Endothelial cell of hepatic sinusoid (primary cell): ENCODE data around the gene MYO3B.

Source experiments
- in situ Hi-C: cut with HindIII; loops from 2 replicates; pipeline ENCODE4 v1.10.0; 2017; ENCODE audit warnings: low sequenced_read_pairs

The MYO3B gene

DNA sequence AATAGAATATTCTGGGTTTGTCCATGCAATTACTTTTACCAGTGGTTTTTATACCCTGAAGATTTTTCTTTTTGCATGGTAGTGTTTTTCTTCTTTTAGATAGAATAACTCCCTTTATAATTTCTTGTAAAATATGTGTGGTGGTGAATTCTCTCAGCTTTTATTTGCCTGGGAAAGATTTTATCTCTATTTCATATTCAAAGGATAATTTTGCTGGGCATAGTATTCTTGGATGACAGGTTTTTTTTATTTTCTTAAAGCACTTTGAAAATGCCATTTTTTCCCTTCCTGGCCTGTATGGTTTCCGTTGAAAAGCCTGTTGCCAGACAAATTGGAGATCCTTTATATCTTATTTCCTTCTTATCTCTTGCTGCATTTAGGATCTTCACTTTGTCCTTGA, 113.5 kb downstream of the MYO3B start:
- in situ Hi-C loops, result no loop called here

DNA sequence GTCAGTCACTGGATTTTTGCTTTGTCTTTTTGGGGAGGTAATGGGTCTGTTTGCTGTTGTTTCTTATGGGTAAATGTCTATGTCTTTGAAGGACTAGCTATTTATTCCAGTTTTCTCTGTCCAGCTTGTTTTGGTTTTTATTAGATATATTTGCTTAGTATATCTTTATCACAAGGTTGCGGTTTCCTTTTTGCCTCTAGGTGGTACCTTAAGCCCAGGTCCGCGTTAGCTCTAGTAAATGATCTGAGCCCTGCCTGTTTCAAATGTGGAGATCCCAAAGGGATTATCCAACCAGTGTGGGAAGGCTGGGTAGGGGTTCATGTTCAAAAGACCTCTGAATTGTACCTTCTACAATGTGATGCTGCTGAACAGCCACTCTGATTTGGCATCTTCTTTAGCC, 114.5 kb downstream of the MYO3B start:
- in situ Hi-C loops, result no loop called here

GRCh38 chr2:170297496-170297895, 119.5 kb downstream of the MYO3B start:
- in situ Hi-C loops, result loop anchor here (5.0 kb wide), 1 partner anchor 45 kb away; no protein-coding TSS in a partner anchor

DNA sequence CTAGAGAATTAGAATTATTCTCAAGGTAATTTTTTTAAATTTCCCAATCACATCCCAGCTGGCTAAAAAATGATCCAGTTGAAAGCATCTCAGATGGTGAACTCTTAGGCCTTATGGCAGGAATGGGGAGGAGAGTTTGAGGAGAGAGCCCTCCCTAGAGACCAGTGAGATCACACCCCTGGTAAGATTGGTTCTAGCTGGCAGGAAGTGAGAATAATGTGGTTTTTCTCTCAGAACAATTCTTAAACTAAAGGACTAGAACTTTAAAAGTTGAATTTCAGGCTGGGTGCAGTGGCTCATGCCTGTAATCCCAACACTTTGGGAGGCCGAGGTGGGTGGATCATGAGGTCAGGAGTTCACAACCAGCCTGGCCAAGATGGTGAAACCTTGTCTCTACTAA, 120.2 kb downstream of the MYO3B start:
- in situ Hi-C loops, result loop anchor here (5.0 kb wide), 1 partner anchor 46 kb away; no protein-coding TSS in a partner anchor

DNA sequence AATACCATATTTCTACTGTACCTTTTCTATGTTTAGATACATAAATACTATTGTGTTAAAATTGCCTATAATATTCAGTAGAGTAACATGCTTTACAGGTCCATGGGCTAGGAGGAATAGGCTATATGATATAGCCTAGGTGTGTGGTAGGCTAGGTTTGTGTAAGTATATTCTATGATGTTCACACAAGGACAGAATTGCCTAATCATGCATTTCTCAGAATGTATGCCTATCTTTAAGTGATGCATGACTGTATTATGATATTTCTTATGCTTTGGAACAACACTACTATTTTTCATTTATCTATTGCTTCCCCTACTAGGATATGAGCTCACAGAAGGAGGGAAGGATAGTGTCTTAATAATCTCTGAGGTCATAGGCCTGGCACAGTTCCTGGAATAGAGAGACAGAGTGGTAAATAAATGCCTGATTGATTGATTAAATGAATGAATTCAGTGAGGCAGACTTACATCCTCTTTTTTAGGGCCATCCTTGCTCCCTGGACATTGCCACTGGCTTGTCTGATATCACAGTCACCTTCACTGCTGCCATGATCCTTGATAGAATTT, 121.0 kb downstream of the MYO3B start:
- in situ Hi-C loops, result loop anchor here (5.0 kb wide), 1 partner anchor 47 kb away; no protein-coding TSS in a partner anchor

DNA sequence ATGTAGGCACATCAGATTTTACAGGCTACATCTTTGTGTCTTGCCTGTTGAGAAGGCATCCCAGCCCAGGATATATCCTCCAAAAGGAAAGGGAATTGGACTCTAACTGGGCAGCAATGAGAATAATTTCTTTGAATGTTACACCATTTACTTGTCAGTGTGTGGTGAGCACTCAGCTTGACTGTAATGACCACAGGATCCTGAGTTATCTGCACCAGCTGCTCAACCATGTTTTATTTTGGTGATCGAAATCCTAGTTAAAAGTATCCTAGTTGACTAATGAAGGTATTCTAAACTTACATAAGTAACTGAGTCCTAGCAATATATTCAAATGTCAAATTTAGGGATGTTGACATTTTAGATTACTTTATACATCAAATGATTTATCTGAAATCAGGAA, 123.0 kb downstream of the MYO3B start:
- in situ Hi-C loops, result no loop called here

DNA sequence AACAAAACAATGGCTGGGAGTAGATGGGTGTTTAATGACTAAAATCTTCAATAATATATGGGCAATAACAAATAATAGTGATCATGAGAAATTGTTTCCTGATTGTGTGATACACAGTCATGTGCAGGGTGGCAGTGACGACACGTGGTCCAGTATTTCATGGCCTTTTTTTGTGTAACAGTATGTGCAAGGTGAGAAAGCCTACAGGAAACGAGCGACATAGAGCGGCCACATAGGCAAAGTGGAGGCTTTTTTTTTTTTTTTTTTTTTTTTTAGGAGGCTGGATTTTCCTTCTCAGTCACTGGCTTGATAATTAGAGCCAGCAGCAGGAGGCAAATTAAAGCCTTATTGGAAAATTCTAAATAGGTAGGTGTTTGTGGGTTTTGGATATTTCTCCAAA, 123.7 kb downstream of the MYO3B start:
- in situ Hi-C loops, result no loop called here

GRCh38 chr2:170305711-170306110, 127.8 kb downstream of the MYO3B start:
- in situ Hi-C loops, result no loop called here

DNA sequence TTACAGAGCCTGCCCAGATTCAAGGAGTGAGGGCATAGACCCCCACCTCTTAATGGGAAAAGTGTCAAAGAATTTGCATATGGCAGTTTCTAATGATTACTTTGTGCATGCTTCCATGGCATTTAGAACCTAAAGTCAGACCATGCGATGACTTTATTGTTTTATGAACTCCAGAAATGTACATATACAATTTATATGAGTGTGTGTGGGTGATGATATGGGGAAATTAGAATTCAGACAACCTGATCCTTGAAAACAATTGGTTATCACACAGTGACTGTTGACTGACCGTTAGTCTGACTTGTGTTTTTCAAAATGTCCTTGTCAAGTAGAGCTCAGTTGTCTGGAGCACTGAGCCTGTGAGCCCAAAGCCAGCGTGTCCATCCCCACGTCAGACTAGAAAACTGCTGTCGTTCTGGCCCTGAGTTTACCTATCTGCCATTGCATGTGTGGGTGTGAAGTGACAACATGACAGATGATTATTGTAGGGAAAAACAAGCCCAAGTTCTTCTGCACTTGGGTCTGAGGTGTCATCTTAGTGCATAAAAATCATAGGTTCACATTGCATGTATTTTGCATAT, 128.4 kb downstream of the MYO3B start:
- in situ Hi-C loops, result no loop called here

GRCh38 chr2:170307052-170307451, 129.1 kb downstream of the MYO3B start:
- in situ Hi-C loops, result no loop called here

GRCh38 chr2:170307555-170308351, 129.8 kb downstream of the MYO3B start:
- in situ Hi-C loops, result no loop called here

DNA sequence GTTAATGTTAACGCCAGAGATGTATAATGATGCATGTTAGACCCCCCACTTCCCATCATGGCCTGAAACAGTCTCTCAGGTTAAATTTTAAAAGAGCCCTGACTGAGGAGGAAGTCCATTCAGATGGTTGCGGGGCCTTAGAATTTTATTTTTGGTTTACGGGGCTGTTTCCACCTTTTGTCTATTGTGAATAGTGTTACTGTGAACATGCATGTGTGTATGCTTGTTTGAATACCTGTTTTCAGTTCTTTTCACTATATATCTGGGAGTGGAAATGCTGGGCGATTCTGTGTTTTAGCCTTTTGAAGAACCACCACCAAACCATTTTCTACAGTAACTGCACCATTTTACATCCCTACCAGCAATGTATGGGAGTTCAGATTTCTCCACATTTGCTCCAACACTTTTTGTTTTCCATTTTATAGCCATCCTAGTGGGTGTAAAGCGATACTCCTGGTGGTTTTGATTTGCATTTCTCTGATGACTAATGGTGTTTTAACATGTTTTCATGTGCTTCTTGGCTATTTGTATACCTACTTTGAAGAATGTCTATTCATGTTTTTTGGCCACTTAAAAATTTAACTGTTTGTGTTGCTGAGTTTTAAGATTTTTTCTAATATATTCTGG, 133.0 kb downstream of the MYO3B start:
- in situ Hi-C loops, result no loop called here

DNA sequence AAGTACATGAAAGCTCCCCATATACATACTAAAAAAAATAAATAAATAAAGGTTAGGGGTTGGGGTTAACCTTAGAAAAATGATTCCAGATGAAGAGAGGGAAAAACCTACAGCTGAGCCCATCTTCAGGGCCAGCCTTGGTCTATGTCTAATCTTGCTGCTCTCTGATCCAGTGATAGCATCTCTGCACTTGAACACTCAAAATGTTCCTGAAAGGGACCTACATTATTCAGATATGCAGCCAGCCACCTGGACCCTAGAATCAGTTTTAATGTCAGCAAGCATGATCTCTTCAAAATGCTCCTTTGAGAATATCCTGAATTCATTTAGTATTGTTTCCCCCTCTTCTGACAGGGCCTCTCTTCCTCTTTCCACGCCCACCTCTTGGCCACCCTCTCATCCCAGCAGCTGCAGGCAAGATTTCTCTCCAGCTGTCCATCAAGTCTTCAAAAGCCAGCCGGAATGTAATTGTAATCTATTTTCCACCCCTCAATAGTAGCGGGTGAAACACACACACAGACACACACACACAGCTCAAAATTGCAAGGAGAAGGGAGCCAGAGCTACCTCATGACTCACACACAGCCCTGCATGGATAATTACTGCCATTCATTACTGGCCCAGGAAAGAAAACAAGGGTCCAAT, 135.5 kb downstream of the MYO3B start:
- in situ Hi-C loops, result no loop called here

DNA sequence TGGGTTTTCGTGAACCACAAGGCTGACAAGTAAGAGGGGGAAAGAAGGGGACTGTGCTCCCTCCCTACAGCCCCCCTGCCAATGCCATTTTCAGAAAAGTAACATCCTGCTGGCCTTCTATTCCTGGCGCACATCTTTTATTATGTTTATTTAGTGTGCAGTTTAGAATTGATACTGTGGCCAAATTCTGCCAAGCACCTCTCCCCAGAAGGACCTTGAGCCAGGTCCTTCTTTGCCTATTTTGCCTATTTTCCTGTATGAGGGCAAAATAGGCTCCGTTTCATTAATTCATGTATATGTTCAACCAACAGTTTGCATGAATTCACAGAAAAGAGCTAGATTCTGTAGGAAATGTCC, 136.0 kb downstream of the MYO3B start:
- in situ Hi-C loops, result no loop called here

DNA sequence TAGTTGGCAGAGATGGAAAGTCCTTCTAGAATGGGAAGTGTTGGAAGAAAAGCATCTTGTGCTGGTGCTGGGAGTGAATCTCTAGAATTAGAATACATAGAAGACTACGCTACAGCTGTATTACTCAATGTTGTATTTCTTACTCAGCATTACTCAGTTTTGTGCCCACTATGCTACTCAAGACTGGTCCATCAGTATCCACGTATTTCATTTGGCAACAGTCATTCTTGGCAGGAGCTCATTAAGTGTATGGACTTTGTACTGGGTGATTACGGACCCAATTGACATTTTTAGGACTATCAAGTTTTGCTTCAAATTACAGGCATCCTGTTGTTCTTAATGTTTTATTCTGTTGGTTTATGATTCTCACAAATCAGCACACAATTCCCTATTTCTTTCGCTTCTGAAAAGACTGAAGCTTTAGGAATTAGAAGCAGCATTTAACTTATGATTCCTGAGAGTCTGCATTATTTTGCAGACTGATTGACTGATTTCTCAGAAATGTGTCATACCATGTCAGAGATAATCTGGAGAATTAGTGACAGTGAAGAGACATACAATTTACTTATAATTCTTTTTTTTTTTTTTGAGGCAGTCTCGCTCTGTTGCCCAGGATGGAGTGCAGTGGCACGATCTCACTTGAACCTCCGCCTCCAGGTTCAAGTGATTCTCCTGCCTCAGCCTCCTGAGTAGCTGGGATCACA, 136.9 kb downstream of the MYO3B start:
- in situ Hi-C loops, result no loop called here

- in situ Hi-C loops, result no loop called here
Measured at GRCh38 chr2:170320948-170321347, 143.0 kb downstream of the MYO3B start.

DNA sequence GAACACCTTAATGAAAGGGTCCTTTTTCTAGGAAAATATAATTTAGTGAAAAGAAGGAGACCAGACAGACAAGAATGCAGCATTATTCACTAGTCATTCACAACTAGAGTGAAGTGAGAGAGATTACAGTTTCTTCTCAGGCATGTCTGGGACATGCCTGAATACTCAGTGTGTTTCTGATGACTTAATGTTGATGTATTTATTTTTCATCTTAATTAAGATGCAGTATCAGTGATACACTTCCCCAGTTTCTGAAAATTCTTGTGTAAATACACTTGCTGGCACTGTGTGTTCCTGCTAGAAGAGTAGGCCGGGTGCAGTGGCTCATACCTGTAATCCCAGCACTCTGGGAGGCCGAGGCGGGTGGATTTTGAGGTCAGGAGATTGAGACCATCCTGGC, 143.6 kb downstream of the MYO3B start:
- in situ Hi-C loops, result no loop called here

DNA sequence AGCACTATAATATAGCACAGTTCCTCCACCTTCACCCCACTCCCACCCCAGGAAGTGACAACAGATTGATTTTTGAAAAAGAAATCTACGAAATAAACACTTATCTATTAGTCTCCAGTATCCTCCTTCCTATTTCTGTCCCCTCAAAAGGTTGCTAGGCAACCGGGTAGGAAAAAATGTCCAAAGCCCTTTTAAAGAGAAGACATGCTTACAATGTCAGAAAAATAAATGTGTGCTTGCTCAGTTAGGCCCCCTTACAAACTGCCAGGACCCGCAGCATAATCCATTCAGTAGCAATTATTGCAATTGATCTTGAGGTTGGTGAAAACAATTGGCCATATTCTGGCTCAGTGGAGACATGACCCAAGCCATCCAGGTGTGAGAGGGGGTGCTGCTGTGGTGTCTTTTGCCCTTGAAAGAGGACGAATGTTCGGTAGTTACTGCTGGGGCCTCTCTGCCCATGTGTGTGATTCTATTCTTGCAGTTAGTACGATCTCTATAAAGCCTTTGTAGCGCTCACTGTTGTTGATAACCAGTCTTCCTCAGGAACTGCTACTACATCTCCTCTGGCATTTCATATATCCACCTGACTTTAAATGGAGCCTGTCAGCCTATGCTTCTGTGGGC, 144.3 kb downstream of the MYO3B start:
- in situ Hi-C loops, result no loop called here

GRCh38 chr2:170323743-170324142, 145.8 kb downstream of the MYO3B start:
- in situ Hi-C loops, result no loop called here

GRCh38 chr2:170324640-170325046, 146.7 kb downstream of the MYO3B start:
- in situ Hi-C loops, result loop anchor here (5.0 kb wide), 1 partner anchor 82 kb away; no protein-coding TSS in a partner anchor
